Heart left ventricle (tissue), 13 donors: Measurements from ENCODE around the gene KCND3.

Source experiments
- POLR2A ChIP-seq, 2 donors: fragments of 450-650 bp; IDR thresholded peaks; one replicate each; pipeline ENCODE4 v1.6.1; 2017; ENCODE audit warnings: antibody characterized with exemption in 2 of 2, mild to moderate bottlenecking in 2 of 2, moderate library complexity in 2 of 2
- TF ChIP-seq, protein P1 (sequence below), 12 donors: fragments of 200-600 bp; sonication (generic) in 4 of 12; IDR thresholded peaks; one replicate each; pipeline versions ENCODE4 v1.5.0 to v1.8.0; 2018 to 2022; ENCODE audit warnings: antibody characterized with exemption in 12 of 12, mild to moderate bottlenecking in 5 of 12
- donor health status: ischemic (EF 13 %, LVEDD 7.1; RV severe dilation, severe dysfunction).
- donor health status: DM: no; HTN: yes; CAD: no.
- donor health status: DM: no; HTN: no; CAD: no.
- donor health status: ischemic (EF 25% LVEDD 6.9; RV normal size, moderate dysfunction).
- donor health status: ischemic (EF 25% LVEDD 5.7; RV mildly dilated, moderate dysfunction).
- donor health status: ischemic (EF 35%, LVEDD 5.7; RV mildly dilated, moderate dysfunction).
- donor health status: nonischemic (EF 11% LVEDD 7.7; RV severe dilation, severe dysfunction).
- donor health status: DM: yes; HTN: yes; CAD: no.
- donor health status: PGD.
- donor health status: ischemic (EF 29% LVEDD 5.4; RV normal size, mild dysfunction).
- donor health status: nonischemic (EF 23%, LVEDD 6.1; RV moderate dilation, normal function).

DNA sequence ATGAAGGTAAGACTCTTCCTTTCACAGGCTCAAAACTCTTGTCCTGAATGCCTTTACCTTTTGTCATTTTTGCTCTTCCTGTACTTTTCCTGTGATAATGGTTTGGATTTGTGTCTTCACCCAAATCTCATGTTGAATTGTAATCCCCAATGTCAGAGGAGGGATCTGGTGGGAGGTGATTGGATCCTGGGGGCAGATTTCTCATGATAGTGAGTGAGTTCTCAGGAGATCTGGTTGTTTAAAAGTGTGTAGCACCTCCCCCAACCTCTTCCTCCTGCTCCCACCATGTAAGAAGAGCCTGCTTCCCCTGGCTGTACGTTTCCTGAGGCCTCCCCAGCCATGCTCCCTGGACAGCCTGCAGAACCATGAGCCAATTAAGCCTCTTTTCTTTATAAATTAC is 158.3 kb downstream of the KCND3 start:
- TF ChIP-seq, protein P1, sequence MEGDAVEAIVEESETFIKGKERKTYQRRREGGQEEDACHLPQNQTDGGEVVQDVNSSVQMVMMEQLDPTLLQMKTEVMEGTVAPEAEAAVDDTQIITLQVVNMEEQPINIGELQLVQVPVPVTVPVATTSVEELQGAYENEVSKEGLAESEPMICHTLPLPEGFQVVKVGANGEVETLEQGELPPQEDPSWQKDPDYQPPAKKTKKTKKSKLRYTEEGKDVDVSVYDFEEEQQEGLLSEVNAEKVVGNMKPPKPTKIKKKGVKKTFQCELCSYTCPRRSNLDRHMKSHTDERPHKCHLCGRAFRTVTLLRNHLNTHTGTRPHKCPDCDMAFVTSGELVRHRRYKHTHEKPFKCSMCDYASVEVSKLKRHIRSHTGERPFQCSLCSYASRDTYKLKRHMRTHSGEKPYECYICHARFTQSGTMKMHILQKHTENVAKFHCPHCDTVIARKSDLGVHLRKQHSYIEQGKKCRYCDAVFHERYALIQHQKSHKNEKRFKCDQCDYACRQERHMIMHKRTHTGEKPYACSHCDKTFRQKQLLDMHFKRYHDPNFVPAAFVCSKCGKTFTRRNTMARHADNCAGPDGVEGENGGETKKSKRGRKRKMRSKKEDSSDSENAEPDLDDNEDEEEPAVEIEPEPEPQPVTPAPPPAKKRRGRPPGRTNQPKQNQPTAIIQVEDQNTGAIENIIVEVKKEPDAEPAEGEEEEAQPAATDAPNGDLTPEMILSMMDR (IDR thresholded peaks at IDR 0.05), result no peak
- TF ChIP-seq POLR2A (IDR thresholded peaks at IDR 0.05), result no peak
